H1 (cell line): ENCODE data around the gene MACROD2. TPM values are rescaled to one million over a fixed set of nuclear protein-coding genes. Genes with fewer than 3 reads are reported as not detected.

Source experiments
- polyA plus RNA-seq, 7 experiments: library from polyadenylated mRNA; depleted of rRNA in 3 of 7; stranded (reverse) in 5 of 7; unstranded in 2 of 7; fragments of >200 nt in 5 of 7; fragments of 200-250 nt in 2 of 7; gene quantifications; 1 replicate in 5 of 7; 2 replicates in 1 of 7; 4 replicates in 1 of 7; pipeline versions ENCODE4 v1.2.1 to v1.2.3, GENCODE V29; 2011 to 2013; ENCODE audit warnings: missing spikeins in 2 of 7, mixed read lengths in 2 of 7
- total RNA-seq: library from RNA; stranded (reverse); fragmentation: NEBNext Ultra II Directional; extraction: Animal tissue kit (Norgen Biotek cat#: 25700); gene quantifications from 2 replicates; pipeline ENCODE4 v1.2.1, GENCODE V29; 2021
- TF ChIP-seq, protein P1 (sequence below): fragments of 300-600 bp; sonication (generic); IDR thresholded peaks from 2 replicates; pipeline ENCODE4 v1.7.1; 2012; ENCODE audit warnings: low read length, moderate library complexity, mild to moderate bottlenecking, inconsistent platforms; ENCODE audit not compliant: insufficient replicate concordance

The MACROD2 gene
- total and polyA plus RNA-seq, 2 of the 8 experiments (the other 6 are each of a cell fraction or from before 2014, with no cell fraction given), result 0.70 to 3.9 TPM

DNA sequence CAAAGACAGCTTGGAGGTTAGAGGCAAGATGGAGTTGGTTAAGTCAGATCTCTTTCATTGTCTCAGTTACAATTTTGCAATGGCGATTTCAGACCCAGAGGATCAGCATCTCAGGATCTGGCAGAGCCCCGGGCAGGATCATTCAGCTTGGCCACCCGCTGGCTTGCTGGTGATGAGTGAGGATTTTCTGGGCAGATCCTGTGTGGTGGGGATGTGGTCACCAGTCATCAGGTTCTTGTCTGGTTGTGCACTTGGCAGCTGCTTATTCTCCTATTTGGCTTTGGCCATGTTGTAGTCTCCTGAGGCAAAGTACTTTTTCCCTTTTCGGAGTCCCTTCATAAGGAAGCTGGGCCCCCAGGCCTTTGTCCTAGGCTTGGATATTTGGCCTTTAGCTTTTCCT, 1624.0 kb downstream of the MACROD2 start (continued):
- TF ChIP-seq, protein P1, sequence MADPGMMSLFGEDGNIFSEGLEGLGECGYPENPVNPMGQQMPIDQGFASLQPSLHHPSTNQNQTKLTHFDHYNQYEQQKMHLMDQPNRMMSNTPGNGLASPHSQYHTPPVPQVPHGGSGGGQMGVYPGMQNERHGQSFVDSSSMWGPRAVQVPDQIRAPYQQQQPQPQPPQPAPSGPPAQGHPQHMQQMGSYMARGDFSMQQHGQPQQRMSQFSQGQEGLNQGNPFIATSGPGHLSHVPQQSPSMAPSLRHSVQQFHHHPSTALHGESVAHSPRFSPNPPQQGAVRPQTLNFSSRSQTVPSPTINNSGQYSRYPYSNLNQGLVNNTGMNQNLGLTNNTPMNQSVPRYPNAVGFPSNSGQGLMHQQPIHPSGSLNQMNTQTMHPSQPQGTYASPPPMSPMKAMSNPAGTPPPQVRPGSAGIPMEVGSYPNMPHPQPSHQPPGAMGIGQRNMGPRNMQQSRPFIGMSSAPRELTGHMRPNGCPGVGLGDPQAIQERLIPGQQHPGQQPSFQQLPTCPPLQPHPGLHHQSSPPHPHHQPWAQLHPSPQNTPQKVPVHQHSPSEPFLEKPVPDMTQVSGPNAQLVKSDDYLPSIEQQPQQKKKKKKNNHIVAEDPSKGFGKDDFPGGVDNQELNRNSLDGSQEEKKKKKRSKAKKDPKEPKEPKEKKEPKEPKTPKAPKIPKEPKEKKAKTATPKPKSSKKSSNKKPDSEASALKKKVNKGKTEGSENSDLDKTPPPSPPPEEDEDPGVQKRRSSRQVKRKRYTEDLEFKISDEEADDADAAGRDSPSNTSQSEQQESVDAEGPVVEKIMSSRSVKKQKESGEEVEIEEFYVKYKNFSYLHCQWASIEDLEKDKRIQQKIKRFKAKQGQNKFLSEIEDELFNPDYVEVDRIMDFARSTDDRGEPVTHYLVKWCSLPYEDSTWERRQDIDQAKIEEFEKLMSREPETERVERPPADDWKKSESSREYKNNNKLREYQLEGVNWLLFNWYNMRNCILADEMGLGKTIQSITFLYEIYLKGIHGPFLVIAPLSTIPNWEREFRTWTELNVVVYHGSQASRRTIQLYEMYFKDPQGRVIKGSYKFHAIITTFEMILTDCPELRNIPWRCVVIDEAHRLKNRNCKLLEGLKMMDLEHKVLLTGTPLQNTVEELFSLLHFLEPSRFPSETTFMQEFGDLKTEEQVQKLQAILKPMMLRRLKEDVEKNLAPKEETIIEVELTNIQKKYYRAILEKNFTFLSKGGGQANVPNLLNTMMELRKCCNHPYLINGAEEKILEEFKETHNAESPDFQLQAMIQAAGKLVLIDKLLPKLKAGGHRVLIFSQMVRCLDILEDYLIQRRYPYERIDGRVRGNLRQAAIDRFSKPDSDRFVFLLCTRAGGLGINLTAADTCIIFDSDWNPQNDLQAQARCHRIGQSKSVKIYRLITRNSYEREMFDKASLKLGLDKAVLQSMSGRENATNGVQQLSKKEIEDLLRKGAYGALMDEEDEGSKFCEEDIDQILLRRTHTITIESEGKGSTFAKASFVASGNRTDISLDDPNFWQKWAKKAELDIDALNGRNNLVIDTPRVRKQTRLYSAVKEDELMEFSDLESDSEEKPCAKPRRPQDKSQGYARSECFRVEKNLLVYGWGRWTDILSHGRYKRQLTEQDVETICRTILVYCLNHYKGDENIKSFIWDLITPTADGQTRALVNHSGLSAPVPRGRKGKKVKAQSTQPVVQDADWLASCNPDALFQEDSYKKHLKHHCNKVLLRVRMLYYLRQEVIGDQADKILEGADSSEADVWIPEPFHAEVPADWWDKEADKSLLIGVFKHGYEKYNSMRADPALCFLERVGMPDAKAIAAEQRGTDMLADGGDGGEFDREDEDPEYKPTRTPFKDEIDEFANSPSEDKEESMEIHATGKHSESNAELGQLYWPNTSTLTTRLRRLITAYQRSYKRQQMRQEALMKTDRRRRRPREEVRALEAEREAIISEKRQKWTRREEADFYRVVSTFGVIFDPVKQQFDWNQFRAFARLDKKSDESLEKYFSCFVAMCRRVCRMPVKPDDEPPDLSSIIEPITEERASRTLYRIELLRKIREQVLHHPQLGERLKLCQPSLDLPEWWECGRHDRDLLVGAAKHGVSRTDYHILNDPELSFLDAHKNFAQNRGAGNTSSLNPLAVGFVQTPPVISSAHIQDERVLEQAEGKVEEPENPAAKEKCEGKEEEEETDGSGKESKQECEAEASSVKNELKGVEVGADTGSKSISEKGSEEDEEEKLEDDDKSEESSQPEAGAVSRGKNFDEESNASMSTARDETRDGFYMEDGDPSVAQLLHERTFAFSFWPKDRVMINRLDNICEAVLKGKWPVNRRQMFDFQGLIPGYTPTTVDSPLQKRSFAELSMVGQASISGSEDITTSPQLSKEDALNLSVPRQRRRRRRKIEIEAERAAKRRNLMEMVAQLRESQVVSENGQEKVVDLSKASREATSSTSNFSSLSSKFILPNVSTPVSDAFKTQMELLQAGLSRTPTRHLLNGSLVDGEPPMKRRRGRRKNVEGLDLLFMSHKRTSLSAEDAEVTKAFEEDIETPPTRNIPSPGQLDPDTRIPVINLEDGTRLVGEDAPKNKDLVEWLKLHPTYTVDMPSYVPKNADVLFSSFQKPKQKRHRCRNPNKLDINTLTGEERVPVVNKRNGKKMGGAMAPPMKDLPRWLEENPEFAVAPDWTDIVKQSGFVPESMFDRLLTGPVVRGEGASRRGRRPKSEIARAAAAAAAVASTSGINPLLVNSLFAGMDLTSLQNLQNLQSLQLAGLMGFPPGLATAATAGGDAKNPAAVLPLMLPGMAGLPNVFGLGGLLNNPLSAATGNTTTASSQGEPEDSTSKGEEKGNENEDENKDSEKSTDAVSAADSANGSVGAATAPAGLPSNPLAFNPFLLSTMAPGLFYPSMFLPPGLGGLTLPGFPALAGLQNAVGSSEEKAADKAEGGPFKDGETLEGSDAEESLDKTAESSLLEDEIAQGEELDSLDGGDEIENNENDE, result no peak
